Measurements from ENCODE around the gene CCDC136.

DNA sequence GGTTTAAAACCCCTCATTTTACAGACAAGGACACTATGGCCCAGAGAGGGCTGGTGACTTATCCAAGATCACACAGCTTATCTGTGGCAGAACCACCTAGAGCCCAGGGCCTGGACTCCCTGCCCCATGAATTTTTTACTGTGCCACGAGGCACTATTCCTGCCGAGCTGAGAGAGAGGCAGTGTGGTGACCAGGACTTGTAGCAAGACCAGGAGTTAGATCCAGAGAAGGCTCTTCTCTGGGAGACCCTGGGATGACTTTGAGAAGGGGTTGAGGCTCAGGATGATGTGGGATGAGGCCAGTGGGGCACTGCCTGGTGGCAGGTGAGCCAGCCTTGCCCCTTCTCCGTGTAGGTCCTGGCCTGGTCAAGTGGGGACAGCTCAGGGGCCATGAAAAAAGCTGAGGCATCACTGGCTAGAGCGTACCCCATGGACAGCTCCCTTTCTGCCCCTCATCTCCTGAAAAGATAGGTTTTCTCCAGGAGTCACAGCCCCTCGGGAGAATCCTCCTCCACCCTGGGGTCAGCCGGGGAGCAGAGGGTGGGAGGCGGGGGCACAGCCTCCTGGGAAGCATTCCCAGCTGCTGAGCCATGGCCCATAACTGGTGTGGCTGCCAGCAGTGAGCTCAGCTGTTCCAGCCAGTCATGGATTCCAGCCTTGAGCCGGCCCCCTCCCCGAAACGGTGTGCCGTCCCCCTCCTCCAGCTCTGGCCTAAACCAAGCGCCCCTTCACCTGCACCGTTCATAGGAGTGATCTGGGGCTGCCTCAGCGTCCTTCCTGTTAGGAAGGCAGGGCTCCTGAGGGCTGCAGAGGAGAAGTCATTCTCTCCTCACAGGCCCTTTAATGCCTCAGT is 44.2 kb downstream of the CCDC136 start:
- TF ChIP-seq, protein P1, sequence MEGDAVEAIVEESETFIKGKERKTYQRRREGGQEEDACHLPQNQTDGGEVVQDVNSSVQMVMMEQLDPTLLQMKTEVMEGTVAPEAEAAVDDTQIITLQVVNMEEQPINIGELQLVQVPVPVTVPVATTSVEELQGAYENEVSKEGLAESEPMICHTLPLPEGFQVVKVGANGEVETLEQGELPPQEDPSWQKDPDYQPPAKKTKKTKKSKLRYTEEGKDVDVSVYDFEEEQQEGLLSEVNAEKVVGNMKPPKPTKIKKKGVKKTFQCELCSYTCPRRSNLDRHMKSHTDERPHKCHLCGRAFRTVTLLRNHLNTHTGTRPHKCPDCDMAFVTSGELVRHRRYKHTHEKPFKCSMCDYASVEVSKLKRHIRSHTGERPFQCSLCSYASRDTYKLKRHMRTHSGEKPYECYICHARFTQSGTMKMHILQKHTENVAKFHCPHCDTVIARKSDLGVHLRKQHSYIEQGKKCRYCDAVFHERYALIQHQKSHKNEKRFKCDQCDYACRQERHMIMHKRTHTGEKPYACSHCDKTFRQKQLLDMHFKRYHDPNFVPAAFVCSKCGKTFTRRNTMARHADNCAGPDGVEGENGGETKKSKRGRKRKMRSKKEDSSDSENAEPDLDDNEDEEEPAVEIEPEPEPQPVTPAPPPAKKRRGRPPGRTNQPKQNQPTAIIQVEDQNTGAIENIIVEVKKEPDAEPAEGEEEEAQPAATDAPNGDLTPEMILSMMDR (IDR thresholded peaks at IDR 0.05; ENCODE audit: low read length), result no peak
- no peak for TF ChIP-seq EZH2 (IDR thresholded peaks at IDR 0.05; ENCODE audit: borderline replicate concordance, low read length)

Data from OCI-LY1 (cell line).